ENCODE data around the gene ST3GAL4.

The ST3GAL4 gene

GRCh38 chr11:126408901-126409619, 53.6 kb downstream of the ST3GAL4 start:
- H4K20me1 ChIP-seq (ENCODE audit: insufficient read depth, low read length, poor library complexity, severe bottlenecking): peaks cover 4% of the 10 kb centered on the region
- peaks cover 18% of the 10 kb centered on the region; the same call in 1 of the 2 replicates for H3K79me2 ChIP-seq (ENCODE audit: insufficient read depth, low read length)
- H3K27me3 ChIP-seq (ENCODE audit: insufficient read depth, low read length, poor library complexity, severe bottlenecking): no peaks in the 10 kb centered on the region
- TF ChIP-seq CTCF (conservative IDR thresholded peaks at IDR 0.05; ENCODE audit: low read length) (no peak), EZH2phosphoT487 (IDR thresholded peaks at IDR 0.05; ENCODE audit: borderline replicate concordance) (no peak)
- H3K4me3 ChIP-seq (ENCODE audit: low read length, poor library complexity, severe bottlenecking): no peak overlapping the region
- no peaks in the 10 kb centered on the region for H3K9me2 ChIP-seq (replicated peaks; ENCODE audit: low read depth, low read length)
- H3K9ac ChIP-seq (ENCODE audit: low read depth, low read length, poor library complexity, severe bottlenecking): no peak overlapping the region
- H3K4me1 ChIP-seq (ENCODE audit: insufficient read depth, low read length, poor library complexity, severe bottlenecking): no peaks in the 10 kb centered on the region
- H3K36me3 ChIP-seq (ENCODE audit: insufficient read depth, low read length): peaks cover 82% of the 10 kb centered on the region; the same call in 1 of the 2 replicates
- no peak overlapping the region for H3K4me2 ChIP-seq (ENCODE audit: low read depth, low read length, poor library complexity, severe bottlenecking)
- no peaks in the 10 kb centered on the region for H3K9me3 ChIP-seq (ENCODE audit: insufficient read depth, low read depth, low read length)
- H2AFZ ChIP-seq (ENCODE audit: low read length): no peak overlapping the region
- H3F3A ChIP-seq (ENCODE audit: low read depth): no peaks in the 10 kb centered on the region

- Histone ChIP-seq H3K79me2 (ENCODE audit: insufficient read depth, low read length) (peaks cover 13% of the 10 kb centered on the region; the same call in 1 of the 2 replicates), H3K4me2 (ENCODE audit: low read depth, low read length, poor library complexity, severe bottlenecking) (no peak overlapping the region), H3K27me3 (ENCODE audit: insufficient read depth, low read length, poor library complexity, severe bottlenecking) (no peaks in the 10 kb centered on the region), H3F3A (ENCODE audit: low read depth) (no peaks in the 10 kb centered on the region), H3K4me3 (ENCODE audit: low read length, poor library complexity, severe bottlenecking) (no peak overlapping the region), H3K4me1 (ENCODE audit: insufficient read depth, low read length, poor library complexity, severe bottlenecking) (no peaks in the 10 kb centered on the region), H4K20me1 (ENCODE audit: insufficient read depth, low read length, poor library complexity, severe bottlenecking) (peaks cover 4% of the 10 kb centered on the region), H3K36me3 (ENCODE audit: insufficient read depth, low read length) (peaks cover 87% of the 10 kb centered on the region; the same call in 1 of the 2 replicates), H3K9ac (ENCODE audit: low read depth, low read length, poor library complexity, severe bottlenecking) (no peak overlapping the region), H3K9me2 (replicated peaks; ENCODE audit: low read depth, low read length) (no peaks in the 10 kb centered on the region), H2AFZ (ENCODE audit: low read length) (no peak overlapping the region), H3K9me3 (ENCODE audit: insufficient read depth, low read depth, low read length) (no peaks in the 10 kb centered on the region)
- no peak for TF ChIP-seq CTCF (conservative IDR thresholded peaks at IDR 0.05; ENCODE audit: low read length)
- TF ChIP-seq EZH2phosphoT487 (IDR thresholded peaks at IDR 0.05; ENCODE audit: borderline replicate concordance): no peak
Measured at GRCh38 chr11:126409620-126409985, 54.1 kb downstream of the ST3GAL4 start.

GRCh38 chr11:126410649-126411048, 55.2 kb downstream of the ST3GAL4 start:
- no peak for TF ChIP-seq EZH2phosphoT487 (IDR thresholded peaks at IDR 0.05; ENCODE audit: borderline replicate concordance)
- TF ChIP-seq CTCF (conservative IDR thresholded peaks at IDR 0.05; ENCODE audit: low read length): no peak
- no peaks in the 10 kb centered on the region for H3K4me1 ChIP-seq (ENCODE audit: insufficient read depth, low read length, poor library complexity, severe bottlenecking)
- no peaks in the 10 kb centered on the region for H3K9me2 ChIP-seq (replicated peaks; ENCODE audit: low read depth, low read length)
- H3K36me3 ChIP-seq (ENCODE audit: insufficient read depth, low read length): peaks cover 91% of the 10 kb centered on the region; the same call in 1 of the 2 replicates
- no peaks in the 10 kb centered on the region for H3K9me3 ChIP-seq (ENCODE audit: insufficient read depth, low read depth, low read length)
- H3K9ac ChIP-seq (ENCODE audit: low read depth, low read length, poor library complexity, severe bottlenecking): no peak overlapping the region
- H3F3A ChIP-seq (ENCODE audit: low read depth): no peaks in the 10 kb centered on the region
- H3K27me3 ChIP-seq (ENCODE audit: insufficient read depth, low read length, poor library complexity, severe bottlenecking): no peaks in the 10 kb centered on the region
- H3K79me2 ChIP-seq (ENCODE audit: insufficient read depth, low read length): 0 out of 2 replicates have a peak, but pooled peaks cover 2% of the 10 kb centered on the region
- no peak overlapping the region for H2AFZ ChIP-seq (ENCODE audit: low read length)
- no peak overlapping the region for H3K4me3 ChIP-seq (ENCODE audit: low read length, poor library complexity, severe bottlenecking)
- no peaks in the 10 kb centered on the region for H4K20me1 ChIP-seq (ENCODE audit: insufficient read depth, low read length, poor library complexity, severe bottlenecking)
- no peak overlapping the region for H3K4me2 ChIP-seq (ENCODE audit: low read depth, low read length, poor library complexity, severe bottlenecking)
